CD4-positive, alpha-beta T cell (primary cell): ENCODE results near the gene SF3B4. TPM values are rescaled to one million over a fixed set of nuclear protein-coding genes. Genes with fewer than 3 reads are reported as not detected.

Experiments used
- ATAC-seq: fragments of 200-7000 bp; cut with Tn5 transposase; one replicate; pipeline ENCODE4 v1.10.0; 2022; ENCODE audit warnings: mild to moderate bottlenecking; ENCODE audit not compliant: poor library complexity
- CTCF ChIA-PET: fragments of 350-600 bp; sonication (Branson Sonifier 250); formaldehyde crosslinking; loops from one replicate; lab custom pipeline; 2021; ENCODE audit warnings: antibody characterized with exemption, inconsistent platforms; lab: Charles Lee
- POLR2A ChIA-PET: fragments of 350-600 bp; sonication (Branson Sonifier 250); formaldehyde crosslinking; loops from one replicate; lab custom pipeline; 2021; ENCODE audit warnings: antibody characterized with exemption, inconsistent platforms; lab: Charles Lee
- DNase-seq, 14 experiments: peaks; one replicate each; pipeline ENCODE4 v3.0.0-alpha.2; 2013 to 2020; ENCODE audit warnings: mixed read lengths in 2 of 14
- H3K27ac ChIP-seq, 2 donors: one replicate each; pipeline versions ENCODE4 v1.5.1 to v1.7.0; 2013; ENCODE audit warnings: low read length in 2 of 2, low read depth in 1 of 2, mild to moderate bottlenecking in 1 of 2
- H3K27me3 ChIP-seq, 2 experiments: 1 replicate in 1 of 2; 2 replicates in 1 of 2; pipeline versions ENCODE4 v1.6.1 to v1.7.0; 2013; ENCODE audit warnings: low read length in 2 of 2, control low read depth in 1 of 2, mild to moderate bottlenecking in 1 of 2, moderate library complexity in 1 of 2; ENCODE audit not compliant: insufficient read depth in 2 of 2, control insufficient read depth in 1 of 2
- H3K36me3 ChIP-seq: one replicate; pipeline ENCODE4 v1.6.1; 2013; ENCODE audit warnings: low read length, control low read depth; ENCODE audit not compliant: insufficient read depth
- H3K4me1 ChIP-seq: one replicate; pipeline ENCODE4 v1.6.1; 2013; ENCODE audit warnings: low read length, control low read depth; ENCODE audit not compliant: insufficient read depth
- H3K4me3 ChIP-seq: one replicate; pipeline ENCODE4 v1.5.1; 2013; ENCODE audit warnings: mild to moderate bottlenecking, low read length, moderate library complexity
- H3K9me3 ChIP-seq, 2 experiments: 1 replicate in 1 of 2; 2 replicates in 1 of 2; pipeline versions ENCODE4 v1.6.1 to v1.7.0; 2013; ENCODE audit warnings: low read length in 2 of 2, mild to moderate bottlenecking in 2 of 2, control low read depth in 1 of 2, moderate library complexity in 1 of 2; ENCODE audit not compliant: control insufficient read depth in 1 of 2, insufficient read depth in 1 of 2
- H3K27ac Mint-ChIP-seq: one replicate; pipeline ENCODE4 v1.8.0; 2020; ENCODE audit warnings: mixed read lengths
- H3K27me3 Mint-ChIP-seq: one replicate; pipeline ENCODE4 v1.8.0; 2021; ENCODE audit warnings: mixed read lengths
- H3K36me3 Mint-ChIP-seq: one replicate; pipeline ENCODE4 v1.8.0; 2021; ENCODE audit warnings: low read depth, mixed read lengths
- H3K4me1 Mint-ChIP-seq: one replicate; pipeline ENCODE4 v1.8.0; 2021; ENCODE audit warnings: low read depth, mixed read lengths
- H3K4me3 Mint-ChIP-seq: one replicate; pipeline ENCODE4 v1.8.0; 2020; ENCODE audit warnings: mild to moderate bottlenecking, mixed read lengths
- H3K9me3 Mint-ChIP-seq: one replicate; pipeline ENCODE4 v1.8.0; 2020; ENCODE audit warnings: mixed read lengths
- CTCF ChIP-seq: fragments of 200-600 bp; IDR thresholded peaks from one replicate; pipeline ENCODE4 v1.8.0; 2022; ENCODE audit warnings: antibody characterized with exemption, mild to moderate bottlenecking
- intact Hi-C, 2 experiments: fragments of 100-400 bp; cut with DNase I in 1 of 2; cut with micrococcal nuclease in 1 of 2; formaldehyde crosslinking; loops; one replicate each; pipeline versions ENCODE4 v1.15.1 to v1.9.0; 2023 to 2025; cut with DNase I, micrococcal nuclease
- total RNA-seq, 174 experiments: library from RNA in 2 of 174; stranded (reverse) in 2 of 174; gene quantifications; one replicate each; pipeline ENCODE4 v1.2.3 and lab custom pipeline; 2021 to 2026

The SF3B4 gene
- total RNA-seq, 2 experiments from 2014 or later = 38.0 to 38.6 TPM

GRCh38 chr1:149881876-149882275, 45.7 kb downstream of the SF3B4 start:
- no peaks in the 10 kb centered on the region for H3K36me3 ChIP-seq
- TF ChIP-seq CTCF = no peak
- H3K9me3 ChIP-seq = no peaks in the 10 kb centered on the region
- H3K36me3 Mint-ChIP-seq = no peaks in the 10 kb centered on the region
- intact Hi-C loops = no loop called here
- POLR2A ChIA-PET = interaction anchor here (0.6 kb wide), 1 partner anchor 1378 kb away, joined by 3 read pairs; no protein-coding TSS in a partner anchor
- peak overlapping the region; percentile 1 for H3K27ac Mint-ChIP-seq
- no peak for DNase-seq
- peaks cover 44% of the 10 kb centered on the region for H3K4me1 Mint-ChIP-seq
- H3K4me1 ChIP-seq = peaks cover 33% of the 10 kb centered on the region
- ATAC-seq = no peak
- no peaks in the 10 kb centered on the region for H3K27me3 Mint-ChIP-seq
- H3K27me3 ChIP-seq = no peaks in the 10 kb centered on the region
- H3K27ac ChIP-seq = no peak overlapping the region
- H3K4me3 ChIP-seq = no peak overlapping the region
- CTCF ChIA-PET = no interaction called here
- H3K4me3 Mint-ChIP-seq = peak overlapping the region; percentile 2
- H3K9me3 Mint-ChIP-seq = no peaks in the 10 kb centered on the region

- Histone ChIP-seq H3K9me3 (no peaks in the 10 kb centered on the region), H3K27ac (peak overlapping the region; percentile 22 to 26), H3K4me3 (no peak overlapping the region), H3K4me1 (peaks cover 24% of the 10 kb centered on the region), H3K27me3 (no peaks in the 10 kb centered on the region), H3K36me3 (no peaks in the 10 kb centered on the region)
- no peak for TF ChIP-seq CTCF
- ATAC-seq (peak; percentile 89), DNase-seq (peak in 6 of 14 experiments; percentile 13 to 67 (median 46))
- peaks cover 44% of the 10 kb centered on the region for H3K4me1 Mint-ChIP-seq
- H3K4me3 Mint-ChIP-seq = peak overlapping the region; percentile 23
- ChIA-PET CTCF (no interaction called here), POLR2A (interaction anchor here (0.6 kb wide), 1 partner anchor 8 kb away, joined by 3 read pairs; a partner anchor contains a TSS)
- no peaks in the 10 kb centered on the region for H3K9me3 Mint-ChIP-seq
- peak overlapping the region; percentile 64 for H3K27ac Mint-ChIP-seq
- intact Hi-C loops = no loop called here
- no peaks in the 10 kb centered on the region for H3K36me3 Mint-ChIP-seq
- H3K27me3 Mint-ChIP-seq = no peaks in the 10 kb centered on the region
These were observed 48.0 kb downstream of the SF3B4 start for GRCh38 chr1:149879556-149879955.

GRCh38 chr1:149877211-149877946, 50.2 kb downstream of the SF3B4 start:
- TF ChIP-seq CTCF = no peak
- intact Hi-C loops = no loop called here
- DNase-seq (no peak), ATAC-seq (no peak)
- Histone ChIP-seq H3K27me3 (no peaks in the 10 kb centered on the region), H3K9me3 (no peaks in the 10 kb centered on the region), H3K4me1 (peaks cover 17% of the 10 kb centered on the region), H3K4me3 (no peak overlapping the region), H3K36me3 (no peaks in the 10 kb centered on the region), H3K27ac (no peak overlapping the region)
- POLR2A ChIA-PET = interaction anchor here (2.2 kb wide), 1 partner anchor 9 kb away, joined by 18 read pairs; a partner anchor contains a TSS
- Mint-ChIP-seq H3K9me3 (no peaks in the 10 kb centered on the region), H3K27me3 (no peaks in the 10 kb centered on the region), H3K4me1 (peaks cover 42% of the 10 kb centered on the region), H3K4me3 (no peak overlapping the region), H3K36me3 (no peaks in the 10 kb centered on the region), H3K27ac (peak overlapping the region; percentile 38)
- CTCF ChIA-PET = no interaction called here

Other genes with a start within 250 kb of the SF3B4 start
- gene FCGR1A, start 145.1 kb downstream of the SF3B4 start, total RNA-seq = under 1 TPM in 1 of 2 experiments, not detected in 1; 0.17 TPM
- gene BOLA1, start 28.2 kb downstream of the SF3B4 start, total RNA-seq = 1 to 10 TPM; 4.6 to 6.4 TPM
- gene SV2A, start 10.0 kb downstream of the SF3B4 start, total RNA-seq = 1 to 10 TPM; 2.5 to 2.9 TPM
- under 1 TPM; 0.49 to 0.70 TPM for gene MTMR11, start 9.1 kb upstream of the SF3B4 start, total RNA-seq
- 1 to 10 TPM; 2.0 to 2.9 TPM for gene OTUD7B, start 82.9 kb upstream of the SF3B4 start, total RNA-seq
- 10 to 100 TPM in 1 of 2 experiments, 1 to 10 TPM in 1; 9.6 to 10.7 TPM for gene VPS45, start 140.0 kb upstream of the SF3B4 start, total RNA-seq
- 100 to 1,000 TPM in 1 of 2 experiments, 10 to 100 TPM in 1; 97.6 to 110 TPM for gene PLEKHO1, start 222.1 kb upstream of the SF3B4 start, total RNA-seq